T-helper 2 cell (primary cell): ENCODE results near the gene AP1M1.
"Not testable (repeated sequence)": the region's sequence is repeated elsewhere in the genome, so short reads cannot be mapped to it uniquely, and the experiment has no call there.

Source experiments
- DNase-seq, 5 experiments: peaks; one replicate each; pipeline versions ENCODE4 v3.0.0 to v3.0.0-alpha.2; 2012 to 2022

The AP1M1 gene

GRCh38 chr19:16265205-16265604, 67.5 kb downstream of the AP1M1 start:
- no peak for DNase-seq

DNA sequence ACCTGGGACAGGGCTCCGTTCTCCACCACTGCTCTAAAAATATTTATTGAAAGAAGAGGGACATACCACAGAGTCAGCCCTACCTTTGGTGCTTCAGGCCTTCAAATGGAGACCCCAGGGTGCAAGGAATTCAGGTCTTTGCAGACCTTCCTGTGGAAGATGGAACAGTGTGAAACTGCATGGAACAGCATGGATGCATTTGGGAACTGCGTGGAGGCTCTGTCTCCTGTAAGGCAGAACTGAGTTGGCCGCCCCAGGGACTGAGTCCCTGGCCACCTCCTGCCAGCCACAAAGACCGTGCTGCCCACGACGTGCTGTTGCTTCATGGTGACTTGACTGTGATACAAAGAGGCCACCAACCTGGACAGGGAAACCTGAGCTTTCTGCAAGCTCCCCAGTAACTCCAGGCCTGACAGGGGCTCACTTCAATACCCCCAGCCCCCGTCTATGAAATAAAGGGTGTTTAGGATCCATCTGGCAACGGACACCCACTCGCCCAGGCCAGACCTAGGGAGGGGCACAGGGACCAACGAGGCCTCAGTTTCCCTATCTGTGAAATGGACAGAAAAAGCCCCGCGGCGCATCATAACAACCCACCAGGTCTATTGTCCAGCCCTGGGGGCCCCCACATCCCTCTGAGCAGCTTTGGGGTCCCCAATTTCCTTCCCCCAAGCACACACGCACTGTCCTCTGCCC, 68.3 kb downstream of the AP1M1 start:
- peak in 1 of 5 experiments; percentile 28 for DNase-seq

GRCh38 chr19:16266586-16266942, 68.9 kb downstream of the AP1M1 start:
- peak; percentile 49 to 99 (median 55) for DNase-seq

DNA sequence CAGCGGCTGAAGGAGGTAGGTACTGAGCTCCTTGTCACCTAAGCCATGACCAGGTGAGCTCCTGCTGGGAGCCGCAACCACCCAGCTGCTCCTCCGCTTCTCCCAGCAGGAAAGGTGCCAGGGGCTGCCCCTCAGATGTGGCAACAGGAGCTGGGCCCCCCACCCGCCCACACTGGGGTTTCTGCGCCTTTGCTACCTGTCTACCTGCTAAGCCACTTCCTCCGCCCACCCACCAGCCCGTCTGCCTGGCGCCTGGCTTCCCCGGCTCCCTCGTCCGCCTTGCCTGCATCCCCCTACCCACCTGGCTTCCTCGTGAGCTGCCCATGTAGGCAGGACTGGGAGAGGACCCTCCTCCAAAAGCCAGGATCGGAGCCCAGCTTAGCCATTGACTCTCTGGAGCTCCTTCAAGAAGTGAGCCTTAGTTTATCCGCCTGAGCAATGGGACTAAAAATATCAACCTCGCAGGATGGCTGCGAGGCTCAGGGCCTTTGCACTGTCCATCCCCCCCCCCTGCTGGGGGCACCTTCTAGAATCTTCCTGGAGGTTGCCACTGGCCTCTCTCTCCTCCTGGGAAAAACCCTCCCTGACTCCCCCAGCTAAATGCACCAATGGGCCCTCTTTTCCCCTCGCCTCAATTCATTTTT, 71.1 kb downstream of the AP1M1 start:
- peak in 4 of 5 experiments; percentile 15 to 36 (median 28) for DNase-seq

DNA sequence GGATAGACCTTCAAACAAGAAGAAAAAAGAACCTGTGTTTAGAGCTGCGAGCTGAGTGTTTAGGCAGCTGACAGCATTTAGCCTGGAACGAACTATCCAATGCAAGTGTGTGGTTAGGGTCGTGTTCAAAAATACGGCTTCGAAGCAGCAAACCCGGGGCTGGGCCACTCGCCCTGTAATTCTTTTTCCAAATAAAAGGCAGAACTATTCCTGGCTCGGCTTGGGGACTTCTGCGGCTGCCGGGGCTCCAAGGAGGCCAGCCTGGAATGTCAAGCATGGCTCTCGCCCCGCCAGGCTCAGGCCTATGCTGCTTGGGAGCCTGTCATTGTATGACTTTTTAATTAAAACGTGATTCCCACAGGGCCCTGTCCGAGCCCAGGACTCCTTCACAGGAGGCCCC, 75.2 kb downstream of the AP1M1 start:
- no peak for DNase-seq

DNA sequence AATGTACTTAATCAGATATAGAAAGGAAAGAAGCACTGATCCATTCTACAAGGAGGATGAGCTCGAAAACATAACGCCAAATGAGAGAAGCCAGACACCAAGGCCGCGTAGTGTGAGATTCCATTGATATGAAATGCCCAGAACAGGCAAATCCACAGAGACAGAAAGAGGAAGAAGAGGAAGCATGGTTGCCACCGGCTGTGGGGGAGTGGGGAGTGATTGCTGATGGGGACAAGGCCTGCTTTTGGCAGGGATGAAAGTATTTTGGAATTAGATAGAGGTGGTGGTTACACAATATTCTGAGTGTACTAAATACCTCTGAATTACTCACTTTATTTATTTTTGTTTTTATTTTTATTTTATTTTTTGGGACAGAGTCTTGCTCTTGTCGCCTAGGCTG, 76.7 kb downstream of the AP1M1 start:
- no peak for DNase-seq

DNA sequence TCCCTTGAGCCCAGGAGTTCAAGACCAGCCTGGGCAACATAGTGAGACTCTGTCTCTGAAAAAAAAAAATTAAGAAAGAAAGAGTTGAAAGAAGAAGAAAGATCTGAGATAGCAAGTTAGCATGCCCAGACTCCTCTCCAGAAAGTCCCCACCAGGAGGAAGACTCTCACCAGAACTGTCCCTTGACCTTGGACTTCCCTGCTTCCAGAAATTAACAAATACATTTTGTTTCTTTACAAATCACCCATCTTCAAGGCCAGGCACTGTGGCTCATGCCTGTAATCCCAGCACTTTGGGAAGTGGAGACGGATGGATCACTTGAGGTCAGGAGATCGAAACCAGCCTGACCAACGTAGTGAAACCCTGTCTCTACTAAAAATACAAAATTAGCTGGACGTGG, 82.6 kb downstream of the AP1M1 start:
- DNase-seq, result no peak

- no peak for DNase-seq
These were observed 84.0 kb downstream of the AP1M1 start for GRCh38 chr19:16281743-16282142.

DNA sequence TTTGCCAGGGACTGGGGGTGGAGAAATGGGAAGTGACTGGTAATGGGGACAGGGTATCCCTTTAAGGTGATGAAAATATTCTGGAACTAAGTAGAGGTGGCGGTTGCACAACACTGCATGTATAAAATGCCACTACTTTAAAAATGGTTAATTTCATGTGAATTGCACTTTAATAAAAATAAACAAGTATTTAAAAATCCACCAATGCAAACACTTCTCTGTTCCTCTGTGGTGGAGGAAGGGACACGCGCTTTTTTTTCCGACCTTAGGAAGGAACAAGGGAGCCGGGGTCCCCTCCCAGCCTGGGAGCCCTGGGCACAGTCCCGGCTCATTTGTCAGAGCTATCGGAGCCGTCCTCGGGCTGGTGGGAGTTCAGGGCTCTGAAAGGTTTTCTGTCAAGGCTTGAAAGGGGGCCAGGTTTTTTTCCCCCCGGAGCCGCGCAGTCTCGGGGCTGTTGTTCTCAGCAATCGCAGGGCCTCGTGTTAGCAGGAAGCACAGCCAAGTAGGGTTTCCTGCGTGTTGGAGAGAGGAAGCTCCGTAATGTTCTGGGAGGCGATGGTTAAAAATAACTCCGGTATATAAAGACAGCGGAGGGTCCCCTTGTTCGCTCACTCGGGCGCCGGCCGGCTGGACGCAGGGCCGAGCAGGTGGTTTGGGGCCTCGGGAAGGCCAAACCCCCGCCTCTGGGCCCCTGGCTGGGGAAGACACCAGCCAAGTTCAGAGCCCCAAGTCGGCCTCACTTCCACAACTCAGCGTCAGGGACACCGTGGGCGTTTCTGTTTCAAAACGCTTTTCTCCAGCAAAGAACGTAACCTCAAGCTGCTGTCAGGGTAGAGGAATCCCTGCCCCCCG, 85.7 kb downstream of the AP1M1 start:
- peak in 4 of 5 experiments; percentile 10 to 70 (median 46) for DNase-seq

- DNase-seq, result no peak
These were observed 86.8 kb downstream of the AP1M1 start for GRCh38 chr19:16284505-16284904.

- not testable (repeated sequence) for DNase-seq
These were observed 87.4 kb downstream of the AP1M1 start for GRCh38 chr19:16285079-16285478.

DNA sequence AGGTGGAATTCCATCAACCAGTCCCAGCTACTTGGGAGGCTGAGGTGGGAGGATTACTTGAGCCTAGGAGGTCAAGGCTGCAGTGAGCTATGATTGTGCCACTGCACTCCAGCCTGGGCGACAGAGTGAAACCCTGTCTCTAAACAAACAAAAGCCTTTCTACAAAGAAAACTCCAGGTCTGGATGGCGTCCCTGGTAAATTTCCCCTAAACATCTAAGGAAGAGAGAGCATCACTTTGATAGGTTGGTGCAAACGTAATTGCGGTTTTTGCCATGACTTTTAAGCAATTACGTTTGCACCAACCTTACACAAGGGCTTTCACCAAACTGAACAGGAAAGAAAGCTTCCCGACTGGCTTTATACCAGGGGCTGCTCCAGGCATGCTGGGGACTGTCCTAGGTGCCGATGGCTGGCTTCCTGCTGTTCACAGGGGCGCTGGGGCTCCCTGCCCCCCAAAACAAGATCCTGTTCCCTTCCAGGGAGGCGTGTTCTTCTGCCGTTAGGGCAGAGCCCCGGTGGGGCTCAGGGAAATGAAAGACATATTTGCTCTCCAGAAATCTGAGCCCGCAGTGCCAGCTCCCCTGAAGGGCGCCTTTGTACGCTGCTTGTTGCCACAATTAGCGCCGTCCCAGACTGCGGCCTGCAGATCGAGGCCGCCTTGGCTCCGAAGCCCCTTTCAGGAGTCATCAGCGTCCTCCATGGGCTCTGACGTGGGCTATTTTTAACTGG, 88.2 kb downstream of the AP1M1 start:
- DNase-seq, result no peak

GRCh38 chr19:16288544-16288943, 90.8 kb downstream of the AP1M1 start:
- DNase-seq, result peak in 1 of 5 experiments; percentile 53

DNA sequence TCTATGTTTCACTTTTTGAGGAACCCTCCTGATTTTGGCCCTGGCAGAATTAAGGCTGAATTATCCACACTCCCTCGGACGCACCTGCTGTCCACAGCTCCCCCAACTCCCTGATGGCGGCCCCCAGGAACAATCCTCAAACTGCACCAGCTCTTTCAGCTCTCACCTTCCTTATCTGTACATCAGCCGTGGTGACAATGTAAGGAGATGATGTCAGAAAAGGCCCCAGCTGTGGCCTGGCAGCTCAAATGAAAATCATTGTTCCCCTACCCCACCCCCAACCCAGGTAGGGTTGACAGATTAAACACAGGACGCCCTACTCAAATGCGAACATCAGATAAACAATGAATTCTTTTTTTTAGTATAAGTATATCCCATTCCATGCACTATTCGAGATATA, 91.9 kb downstream of the AP1M1 start:
- peak in 1 of 5 experiments; percentile 82 for DNase-seq

DNA sequence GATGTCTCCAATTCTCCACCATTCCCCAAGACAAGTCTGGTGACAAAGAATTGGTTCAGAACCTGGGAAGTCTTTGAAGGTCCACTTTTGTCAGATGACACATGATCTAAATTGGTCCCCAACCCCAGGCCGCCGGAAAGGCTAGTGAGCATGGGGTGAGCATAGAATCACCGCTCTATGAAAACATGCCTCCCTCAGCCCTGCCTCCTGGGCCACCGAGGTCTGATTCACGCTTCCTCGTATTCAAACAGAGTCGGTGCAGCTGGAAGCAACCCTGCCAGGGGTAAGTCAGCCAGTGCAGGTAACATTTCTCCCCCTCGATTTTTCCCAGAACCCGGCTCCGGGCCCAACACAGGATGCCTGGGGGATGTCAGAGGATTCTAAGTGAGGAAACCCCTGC, 93.0 kb downstream of the AP1M1 start:
- DNase-seq, result no peak

DNA sequence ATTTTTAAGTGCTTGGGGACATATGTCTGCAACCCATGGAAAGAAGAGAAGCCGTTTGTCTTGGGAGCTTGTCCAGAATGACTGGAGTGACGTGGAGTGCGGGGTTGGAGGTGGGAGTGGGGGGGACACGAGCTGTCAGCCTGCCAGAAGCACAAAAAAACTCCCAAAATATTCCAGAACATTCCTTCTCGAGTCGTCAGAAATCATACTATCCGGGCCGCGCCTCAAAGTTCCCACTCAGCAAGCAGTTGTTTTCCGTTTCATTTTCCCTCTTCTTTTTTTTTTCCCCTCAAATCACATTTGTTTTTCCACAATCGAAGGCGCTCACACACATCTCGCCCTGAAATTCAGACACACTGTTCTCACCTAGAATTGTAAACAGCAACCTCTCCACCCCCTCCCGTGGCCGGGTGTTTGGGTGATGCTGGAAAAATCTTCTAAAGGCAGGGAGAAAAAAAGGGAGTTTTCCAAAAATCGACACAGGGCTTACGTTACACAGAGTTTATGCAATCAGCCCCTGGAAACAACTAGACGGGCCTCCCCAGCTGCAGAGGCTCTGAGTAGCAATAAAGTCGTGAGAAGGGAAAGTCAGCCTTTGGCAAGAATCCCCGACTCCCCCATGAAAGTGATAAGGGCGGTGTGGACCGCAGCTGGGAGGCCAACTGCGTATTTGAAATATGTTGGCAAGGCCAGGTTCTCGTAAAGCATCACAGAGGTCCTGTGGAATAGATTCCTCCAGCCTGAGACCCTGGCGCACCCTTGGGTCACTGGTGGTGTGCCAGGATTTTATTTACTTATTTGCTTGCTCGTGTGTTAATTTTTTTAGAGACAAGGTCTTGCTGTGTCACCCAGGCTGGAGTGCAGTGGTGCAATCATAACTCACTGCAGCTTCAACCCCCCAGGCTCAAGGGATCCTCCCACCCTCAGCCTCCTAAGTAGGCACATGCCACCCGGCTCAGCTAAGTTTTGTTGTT, 95.7 kb downstream of the AP1M1 start:
- no peak for DNase-seq

DNA sequence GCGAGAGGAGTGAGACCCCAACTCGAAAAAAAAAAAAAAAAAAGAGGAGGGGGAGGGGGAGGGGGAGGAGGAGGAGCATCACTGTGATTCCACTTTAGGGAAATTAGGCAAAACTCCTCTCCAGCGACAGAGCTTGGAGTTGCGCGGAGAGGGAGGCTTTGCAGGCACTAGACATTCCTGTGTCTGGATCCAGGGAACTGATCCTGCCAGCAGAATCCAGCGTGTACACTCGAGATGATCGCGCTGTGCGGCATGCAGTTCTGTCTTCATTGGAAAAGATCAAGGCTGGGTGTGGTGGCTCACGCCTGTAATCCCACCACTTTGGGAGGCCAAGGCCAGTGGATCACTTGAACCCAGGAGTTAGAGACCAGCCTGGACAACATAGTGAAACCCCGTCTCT, 97.3 kb downstream of the AP1M1 start:
- DNase-seq, result no peak
